HepG2 (cell line): ENCODE measurements around the gene NPBWR2. TPM values are rescaled to one million over a fixed set of nuclear protein-coding genes. Genes with fewer than 3 reads are reported as not detected.

Experiments used
- ARNT2 ChIP-seq: sonication (generic); formaldehyde crosslinking; IDR thresholded peaks from 2 replicates; pipeline ENCODE4 v1.8.0; 2022; ENCODE audit warnings: mild to moderate bottlenecking, low read depth, missing genetic modification reagents, moderate library complexity
- HNF4G ChIP-seq, 2 experiments: sonication (generic) in 1 of 2; formaldehyde crosslinking in 1 of 2; IDR thresholded peaks; 2 replicates each; pipeline versions ENCODE4 v1.4.0 to v1.6.1; 2011 to 2020; ENCODE audit warnings: borderline replicate concordance in 2 of 2, low read depth in 2 of 2, mild to moderate bottlenecking in 2 of 2, low read length in 1 of 2, missing genetic modification reagents in 1 of 2, moderate library complexity in 1 of 2
- HNRNPH1 ChIP-seq: fragments of 200-400 bp; formaldehyde crosslinking; optimal IDR thresholded peaks from 2 replicates; pipeline ENCODE3; 2017; ENCODE audit warnings: mild to moderate bottlenecking, low read depth, low read length
- HOMEZ ChIP-seq: IDR thresholded peaks from 2 replicates; pipeline ENCODE4 v1.6.1; 2016; ENCODE audit warnings: low read depth
- IRF9 ChIP-seq: sonication (generic); formaldehyde crosslinking; IDR thresholded peaks from 2 replicates; pipeline ENCODE4 v1.8.0; 2022; ENCODE audit warnings: missing genetic modification reagents, mild to moderate bottlenecking, borderline replicate concordance
- KLF12 ChIP-seq: sonication (generic); formaldehyde crosslinking; IDR thresholded peaks from 2 replicates; pipeline ENCODE4 v1.4.0; 2020; ENCODE audit warnings: missing genetic modification reagents, borderline replicate concordance
- NCOR1 ChIP-seq: fragments of 200-600 bp; sonication (generic); IDR thresholded peaks from 2 replicates; pipeline ENCODE4 v1.7.0; 2017; ENCODE audit warnings: antibody characterized with exemption, low read length, borderline replicate concordance
- PHF20 ChIP-seq: sonication (generic); formaldehyde crosslinking; IDR thresholded peaks from 2 replicates; pipeline ENCODE4 v1.5.0; 2020; ENCODE audit warnings: mild to moderate bottlenecking, missing genetic modification reagents
- POGK ChIP-seq: sonication (generic); formaldehyde crosslinking; conservative IDR thresholded peaks from 2 replicates; pipeline ENCODE4 v1.8.0; 2022; ENCODE audit warnings: mild to moderate bottlenecking, moderate library complexity, missing genetic modification reagents
- PPARG ChIP-seq: conservative IDR thresholded peaks from 2 replicates; pipeline ENCODE4 v1.6.1; 2016; ENCODE audit warnings: missing biosample characterization, missing genetic modification reagents
- SIX1 ChIP-seq: sonication (generic); formaldehyde crosslinking; IDR thresholded peaks from 2 replicates; pipeline ENCODE4 v1.4.0; 2020; ENCODE audit warnings: missing genetic modification reagents, borderline replicate concordance
- SKIL ChIP-seq: sonication (generic); formaldehyde crosslinking; IDR thresholded peaks from 2 replicates; pipeline ENCODE4 v1.8.0; 2022; ENCODE audit warnings: missing genetic modification reagents, mild to moderate bottlenecking, moderate library complexity, borderline replicate concordance
- SNAPC2 ChIP-seq: sonication (generic); formaldehyde crosslinking; IDR thresholded peaks from 2 replicates; pipeline ENCODE4 v1.8.1; 2022; ENCODE audit warnings: mild to moderate bottlenecking, missing genetic modification reagents
- SNRNP70 ChIP-seq: fragments of 200-400 bp; formaldehyde crosslinking; IDR thresholded peaks from 2 replicates; pipeline ENCODE4 v1.6.1; 2017; ENCODE audit warnings: mild to moderate bottlenecking, low read depth, low read length, moderate library complexity
- STAT5B ChIP-seq: sonication (generic); formaldehyde crosslinking; IDR thresholded peaks from 2 replicates; pipeline ENCODE4 v1.4.0; 2020; ENCODE audit warnings: missing genetic modification reagents
- TCF7L2 ChIP-seq: IDR thresholded peaks from 2 replicates; pipeline ENCODE4 v1.6.1; 2011; ENCODE audit warnings: mild to moderate bottlenecking, low read depth, low read length, moderate library complexity
- TRIM24 ChIP-seq: sonication (generic); formaldehyde crosslinking; IDR thresholded peaks from 2 replicates; pipeline ENCODE4 v1.8.0; 2022; ENCODE audit warnings: mild to moderate bottlenecking, missing genetic modification reagents
- XBP1 ChIP-seq: sonication (generic); formaldehyde crosslinking; IDR thresholded peaks from 2 replicates; pipeline ENCODE4 v1.5.0; 2020; ENCODE audit warnings: missing genetic modification reagents
- ZNF143 ChIP-seq: sonication (generic); formaldehyde crosslinking; IDR thresholded peaks from 2 replicates; pipeline ENCODE4 v1.4.0; 2020; ENCODE audit warnings: missing genetic modification reagents
- ZNF232 ChIP-seq: sonication (generic); formaldehyde crosslinking; IDR thresholded peaks from 2 replicates; pipeline ENCODE4 v1.4.0; 2020; ENCODE audit warnings: missing genetic modification reagents, borderline replicate concordance
- ZNF530 ChIP-seq: sonication (generic); formaldehyde crosslinking; IDR thresholded peaks from 2 replicates; pipeline ENCODE4 v1.5.0; 2020; ENCODE audit warnings: low read depth, mild to moderate bottlenecking, missing genetic modification reagents
- ZNF781 ChIP-seq: sonication (generic); formaldehyde crosslinking; IDR thresholded peaks from 2 replicates; pipeline ENCODE4 v1.5.1; 2020; ENCODE audit warnings: borderline replicate concordance, mild to moderate bottlenecking, missing genetic modification reagents; ENCODE audit errors: not compliant biosample characterization
- polyA plus RNA-seq, 8 experiments: library from polyadenylated mRNA; depleted of rRNA in 3 of 8; stranded (reverse) in 7 of 8; unstranded in 1 of 8; fragments of >200 nt; fragmentation: Illumina TruSeq in 4 of 8; extraction: Trizol in 4 of 8; gene quantifications; 2 replicates each; pipeline versions ENCODE4 v1.2.1 to v1.2.3, GENCODE V29; 2011 to 2016; ENCODE audit warnings: low read depth in 4 of 8, missing spikeins in 1 of 8, mixed read lengths in 1 of 8; ENCODE audit not compliant: insufficient read depth in 1 of 8
- total RNA-seq, 5 experiments: library from RNA; depleted of rRNA; stranded (reverse); fragments of >200 nt; fragmentation: Illumina TruSeq; extraction: Trizol; gene quantifications; 2 replicates each; pipeline ENCODE4 v1.2.3, GENCODE V29; 2016; ENCODE audit warnings: low read depth in 1 of 5

The NPBWR2 gene
- total and polyA plus RNA-seq, 2 of the 13 experiments (the other 11 are each of a cell fraction or from before 2014, with no cell fraction given) = not detected

GRCh38 chr20:64101731-64102621, 5.4 kb downstream of the NPBWR2 start (continued):
- TF ChIP-seq SIX1 (CRISPR knock-in tag) = no peak
- no peak for TF ChIP-seq IRF9
- TF ChIP-seq POGK (CRISPR knock-in tag) = no peak
- no peak; the same call in 1 of the 2 replicates for TF ChIP-seq PHF20 (CRISPR knock-in tag)
- no peak for TF ChIP-seq STAT5B (CRISPR knock-in tag)
- TF ChIP-seq TCF7L2 = no peak
- TF ChIP-seq TRIM24 (CRISPR knock-in tag) = no peak
- TF ChIP-seq KLF12 = no peak
- no peak for TF ChIP-seq HNRNPH1
- no peak for TF ChIP-seq ZNF781
- TF ChIP-seq PPARG (CRISPR knock-in tag) = no peak
- TF ChIP-seq SKIL (CRISPR knock-in tag) = no peak
- no peak for TF ChIP-seq SNRNP70
- TF ChIP-seq ZNF530 = no peak
- no peak for TF ChIP-seq ZNF232 (CRISPR knock-in tag)
- TF ChIP-seq HNF4G (IDR thresholded peaks at IDR 0.05; ENCODE audit: borderline replicate concordance, low read depth, low read length) = no peak
- TF ChIP-seq HNF4G (CRISPR knock-in tag; IDR thresholded peaks at IDR 0.05; ENCODE audit: borderline replicate concordance, low read depth) = no peak
- TF ChIP-seq ZNF143 (CRISPR knock-in tag) = no peak
- TF ChIP-seq NCOR1 = no peak
- no peak for TF ChIP-seq HOMEZ
- no peak for TF ChIP-seq SNAPC2 (CRISPR knock-in tag)
- no peak for TF ChIP-seq XBP1 (CRISPR knock-in tag)
- TF ChIP-seq ARNT2 (CRISPR knock-in tag) = 0 out of 2 replicates have a peak, but pooled peaks have one; percentile 34
